ENCODE measurements around the gene ADPRS.

Gene ADPRS

GRCh38 chr1:36108314-36108713 is 19.6 kb downstream of the ADPRS start:
- no peak for DNase-seq (ENCODE audit: low read depth in 2 of 2)

GRCh38 chr1:36109041-36109679 is 20.5 kb downstream of the ADPRS start:
- DNase-seq (ENCODE audit: low read depth in 2 of 2) = no peak

- DNase-seq (ENCODE audit: low read depth in 2 of 2) = no peak
These were observed 22.5 kb downstream of the ADPRS start for GRCh38 chr1:36111151-36111550.

GRCh38 chr1:36112823-36113222 is 24.1 kb downstream of the ADPRS start:
- no peak for DNase-seq (ENCODE audit: low read depth in 2 of 2)

GRCh38 chr1:36114371-36114770 is 25.7 kb downstream of the ADPRS start:
- no peak for DNase-seq (ENCODE audit: low read depth in 2 of 2)

GRCh38 chr1:36115200-36115669 is 26.5 kb downstream of the ADPRS start:
- DNase-seq (ENCODE audit: low read depth in 2 of 2) = no peak

GRCh38 chr1:36115931-36116330 is 27.2 kb downstream of the ADPRS start:
- DNase-seq (ENCODE audit: low read depth in 2 of 2) = no peak

GRCh38 chr1:36116901-36117300 is 28.2 kb downstream of the ADPRS start:
- DNase-seq (ENCODE audit: low read depth in 2 of 2) = no peak

- no peak for DNase-seq (ENCODE audit: low read depth in 2 of 2)
These were observed 29.9 kb downstream of the ADPRS start for GRCh38 chr1:36118447-36119204.

GRCh38 chr1:36119456-36119855 is 30.8 kb downstream of the ADPRS start:
- no peak for DNase-seq (ENCODE audit: low read depth in 2 of 2)

- DNase-seq (ENCODE audit: low read depth in 2 of 2) = no peak
These were observed 33.7 kb downstream of the ADPRS start for GRCh38 chr1:36122062-36123030.

- DNase-seq (ENCODE audit: low read depth in 2 of 2) = no peak
These were observed 34.7 kb downstream of the ADPRS start for GRCh38 chr1:36123356-36123755.

- DNase-seq (ENCODE audit: low read depth in 2 of 2) = no peak
These were observed 35.9 kb downstream of the ADPRS start for GRCh38 chr1:36124404-36125128.

GRCh38 chr1:36125129-36125991 is 36.7 kb downstream of the ADPRS start, which contains the start of gene COL8A2:
Gene COL8A2, minus strand, starts transcription at chr1:36125222. Its CDS starts 24,980 bp downstream, at chr1:36100242.
- DNase-seq (ENCODE audit: low read depth in 2 of 2) = no peak

GRCh38 chr1:36126005-36126716 is 37.5 kb downstream of the ADPRS start:
- no peak for DNase-seq (ENCODE audit: low read depth in 2 of 2)

- DNase-seq (ENCODE audit: low read depth in 2 of 2) = no peak
These were observed 38.3 kb downstream of the ADPRS start for GRCh38 chr1:36126797-36127500.

GRCh38 chr1:36128126-36128904 is 39.6 kb downstream of the ADPRS start:
- DNase-seq (ENCODE audit: low read depth in 2 of 2) = no peak

GRCh38 chr1:36128905-36129206 is 40.2 kb downstream of the ADPRS start:
- DNase-seq (ENCODE audit: low read depth in 2 of 2) = no peak

Data from activated CD8-positive, alpha-beta memory T cell treated with anti-CD3 and anti-CD28 coated beads for 4 hours (primary cell).